ENCODE measurements around the gene LMTK3. TPM values are rescaled to one million over a fixed set of nuclear protein-coding genes. Genes with fewer than 3 reads are reported as not detected.

Gene LMTK3
- total and polyA plus RNA-seq, 9 of the 15 experiments (the other 6 are each of a cell fraction or from before 2014, with no cell fraction given), result 0.35 to 12.3 (median 2.0) TPM; not detected in 2

GRCh38 chr19:48506138-48506733 lies 5.4 kb downstream of the LMTK3 start:
- no peak overlapping the region for H3K4me3 ChIP-seq
- H3K4me2 ChIP-seq (ENCODE audit: insufficient read depth, low read length), result no peak overlapping the region
- H3K27ac ChIP-seq (ENCODE audit: extremely low read depth, low read depth, low read length), result no peak overlapping the region
- peak; percentile 45 to 75 (median 60) for DNase-seq (ENCODE audit: extremely low read depth in 1 of 4, low spot score in 3 of 4)
- CTCF ChIA-PET (ENCODE audit: low intra/inter-chr PET ratio), result interaction anchor here (0.5 to 3.0 kb wide), 7 partner anchors 23 to 194 kb away, joined by 3 to 32 read pairs (median 4); no protein-coding TSS in a partner anchor
- FAIRE-seq, result peak; percentile 70
- H3K9ac ChIP-seq (ENCODE audit: insufficient read depth in 1 of 2, low read depth in 2 of 2, low read length in 2 of 2), result no peak overlapping the region
- intact Hi-C loops (cut with micrococcal nuclease), result loop anchor here (1.0 kb wide), 1 partner anchor 78 kb away; no protein-coding TSS in a partner anchor
- no peaks in the 10 kb centered on the region for H3K9me3 ChIP-seq (replicated peaks; ENCODE audit: control insufficient read depth, insufficient read depth, low read depth, low read length)
- no TSS peak for BruUV-seq (replicated peaks)
- peaks cover 8% of the 10 kb centered on the region; the same call in 1 of the 2 replicates for H4K20me1 ChIP-seq (replicated peaks; ENCODE audit: control insufficient read depth, insufficient read depth, low read length)
- no peaks in the 10 kb centered on the region; the same call in 2 of the 3 replicates for H3K79me2 ChIP-seq (ENCODE audit: control insufficient read depth, insufficient read depth, low read length)
- 75% methylated on average over 5 of the region's 5 CpGs for WGBS (ENCODE audit: insufficient coverage, low coverage, missing lambda C conversion rate)
- no peaks in the 10 kb centered on the region for H3K9me1 ChIP-seq (ENCODE audit: control insufficient read depth, insufficient read depth, low read length)
- H3K27me3 ChIP-seq (ENCODE audit: control insufficient read depth in 2 of 2, insufficient read depth in 2 of 2, low read length in 2 of 2), result peaks cover 5 to 21% of the 10 kb centered on the region in 2 experiments; a peak in 3 of 5 replicates
- POLR2A ChIA-PET, result interaction anchor here (0.6 to 1.6 kb wide), 8 partner anchors 10 to 702 kb away, joined by 3 to 6 read pairs (median 3); no protein-coding TSS in a partner anchor
- in situ Hi-C loops (cut with MboI), result loop anchor here (5.0 kb wide), 1 partner anchor 76 kb away; no protein-coding TSS in a partner anchor
- 0 out of 3 replicates have a peak, but pooled peaks have one; percentile 2 for ATAC-seq
- no peaks in the 10 kb centered on the region for H3K36me3 ChIP-seq (ENCODE audit: control insufficient read depth, insufficient read depth, low read length)
- H3K4me1 ChIP-seq (replicated peaks in 1 of 2; ENCODE audit: control insufficient read depth in 2 of 2, insufficient read depth in 2 of 2, low read length in 2 of 2), result peaks cover 5 to 35% of the 10 kb centered on the region in 2 experiments; a peak in 4 of 5 replicates
- H2AFZ ChIP-seq (ENCODE audit: low read depth, low read length), result no peak overlapping the region
- TF ChIP-seq GATAD2A (IDR thresholded peaks at IDR 0.05) (no peak), TOE1 (IDR thresholded peaks at IDR 0.05; ENCODE audit: borderline replicate concordance) (no peak), TOE1 (CRISPR knock-in tag; IDR thresholded peaks at IDR 0.05; ENCODE audit: borderline replicate concordance, low read depth) (no peak), TSHZ1 (CRISPR knock-in tag; IDR thresholded peaks at IDR 0.05) (no peak), FOXM1 (IDR thresholded peaks at IDR 0.05; ENCODE audit: low read depth) (no peak), FOXM1 (CRISPR knock-in tag; IDR thresholded peaks at IDR 0.05; ENCODE audit: low read depth) (no peak), ZHX1 (conservative IDR thresholded peaks at IDR 0.05; ENCODE audit: low read length) (no peak), ZNF347 (CRISPR knock-in tag; IDR thresholded peaks at IDR 0.05; ENCODE audit: low read depth) (no peak), NEUROD1 (IDR thresholded peaks at IDR 0.05; ENCODE audit: borderline replicate concordance, low read depth, low read length, partially characterized antibody) (no peak), ELF1 (tag; IDR thresholded peaks at IDR 0.05) (peak; percentile 22; the same call in 1 of the 2 replicates), EP400 (IDR thresholded peaks at IDR 0.05) (no peak), RAD21 (CRISPR knock-in tag; conservative IDR thresholded peaks at IDR 0.05 in 1 of 2, IDR thresholded peaks at IDR 0.05 in 1 of 2) (peak; percentile 93 to 95), KDM1A (IDR thresholded peaks at IDR 0.05) (no peak), ARNT (IDR thresholded peaks at IDR 0.05) (0 out of 4 replicates have a peak, but pooled peaks of 1 of the 2 experiments have one; percentile 69), HCFC1 (IDR thresholded peaks at IDR 0.05; ENCODE audit: low read depth, low read length) (peak; percentile 25; the same call in 1 of the 2 replicates), SLC30A9 (CRISPR knock-in tag; IDR thresholded peaks at IDR 0.05) (no peak)
